Stimulated activated CD8-positive, alpha-beta memory T cell treated with anti-CD3 and anti-CD28 coated beads, Interleukin-15, amount 100 ng/mL, for 24 hours (primary cell): Measurements from ENCODE around the gene RHBG.
"Not testable (repeated sequence)": the region's sequence is repeated elsewhere in the genome, so short reads cannot be mapped to it uniquely, and the experiment has no call there.

Experiments used
- DNase-seq: peaks from one replicate; pipeline ENCODE4 v3.0.0-alpha.2; 2020; ENCODE audit warnings: low read depth

RHBG gene

GRCh38 chr1:156360534-156360933 lies 8.5 kb upstream of the RHBG start:
- no peak for DNase-seq

DNA sequence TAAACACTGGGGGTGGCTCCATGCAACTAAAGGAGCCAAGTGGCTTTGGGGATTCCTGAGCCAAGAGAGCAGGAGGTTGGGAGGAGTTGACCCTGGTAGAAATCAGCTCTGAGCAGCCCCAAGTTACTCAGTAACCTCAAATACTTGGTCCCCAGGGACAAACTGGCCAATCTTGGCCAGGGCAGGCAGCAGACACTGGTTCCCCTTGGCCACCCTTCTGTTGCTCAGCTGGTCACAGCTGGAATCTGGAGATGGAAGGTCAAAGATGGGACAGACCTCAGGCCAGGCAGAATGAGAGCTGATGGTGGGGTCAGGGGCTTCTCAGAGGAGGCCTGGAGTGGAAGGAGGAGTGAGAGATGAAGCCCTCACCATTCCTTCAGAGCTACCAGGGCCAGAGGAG lies 3.3 kb upstream of the RHBG start:
- DNase-seq = no peak

GRCh38 chr1:156366378-156367166 lies 2.4 kb upstream of the RHBG start:
- no peak for DNase-seq

GRCh38 chr1:156367383-156368156 lies 1.4 kb upstream of the RHBG start:
- DNase-seq = no peak

DNA sequence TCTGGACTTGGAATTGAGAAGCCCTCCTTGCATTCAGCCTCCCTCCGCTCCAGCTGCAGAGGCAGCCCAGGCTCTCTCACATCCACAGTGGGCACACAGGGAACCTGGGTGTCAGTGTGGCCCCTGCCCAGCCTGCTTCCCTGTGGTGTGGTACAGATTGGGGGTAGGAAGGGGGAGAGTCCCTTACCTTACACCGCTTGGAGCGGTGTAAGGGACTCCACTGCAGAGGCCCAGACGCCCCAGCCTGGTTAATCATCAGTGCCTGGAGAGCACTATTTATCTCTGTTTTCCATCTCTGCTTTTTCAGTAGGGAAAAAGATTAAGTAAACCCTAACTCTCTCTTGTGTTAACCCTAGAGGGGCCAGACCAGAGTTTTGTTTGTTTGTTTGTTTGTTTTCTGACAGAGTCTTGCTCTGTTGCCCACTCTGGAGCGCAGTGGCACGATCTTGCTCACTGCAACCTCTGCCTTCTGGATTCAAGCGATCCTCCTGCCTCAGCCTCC lies 803 bp upstream of the RHBG start:
- DNase-seq = no peak

- not testable (repeated sequence) for DNase-seq
Measured at GRCh38 chr1:156369685-156370286, 775 bp downstream of the RHBG start.

DNA sequence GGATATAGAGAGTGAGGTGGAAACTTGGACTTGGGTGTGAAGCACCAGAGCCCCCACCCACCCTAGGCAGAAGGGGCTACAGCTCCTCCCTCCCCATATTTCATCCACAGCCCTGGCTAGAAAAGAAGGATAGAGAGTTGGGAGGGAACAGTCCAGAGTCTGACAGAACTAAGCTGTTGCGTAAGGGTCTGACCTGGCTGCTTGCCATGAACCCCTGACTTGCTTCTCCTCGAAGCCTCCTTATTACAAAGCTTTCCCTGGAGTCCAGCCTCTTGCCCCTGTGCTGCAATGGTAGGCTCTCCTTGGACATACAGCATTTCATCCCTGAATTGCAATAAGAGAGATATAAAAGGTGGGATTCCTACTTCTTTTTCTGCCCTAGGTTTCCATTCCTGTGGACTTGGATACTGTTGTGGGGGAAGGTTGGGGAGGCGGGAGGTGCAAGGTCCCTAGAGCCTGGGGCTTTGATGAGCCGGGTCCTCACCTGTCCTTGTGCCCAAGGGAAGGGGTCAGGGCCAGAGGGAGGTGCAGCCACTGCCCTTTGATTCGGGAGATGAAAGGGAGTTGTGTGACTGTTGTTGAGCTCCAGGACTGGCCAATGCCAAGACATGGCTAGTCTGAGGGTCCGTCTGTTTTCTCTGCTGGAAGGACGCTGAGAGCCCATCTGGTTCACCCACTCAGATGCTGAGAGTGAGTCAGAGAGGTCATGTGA lies 2.7 kb downstream of the RHBG start:
- no peak for DNase-seq

DNA sequence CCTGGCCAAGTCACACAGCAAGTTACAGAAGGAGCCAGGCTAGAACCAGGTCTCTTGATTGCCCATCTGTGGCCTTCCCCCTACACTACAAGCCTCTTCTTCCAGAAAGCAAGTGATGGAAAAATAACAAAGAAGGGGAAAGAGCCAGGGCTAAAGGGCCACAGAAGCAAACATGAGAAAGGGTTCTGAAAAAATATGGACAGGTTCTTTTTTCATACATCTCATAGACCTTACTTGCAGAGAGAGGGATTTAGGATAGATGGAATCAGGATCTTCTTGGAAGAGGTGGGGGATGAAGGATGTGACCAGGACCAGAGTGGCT lies 3.2 kb downstream of the RHBG start:
- DNase-seq = no peak

GRCh38 chr1:156372876-156373275 lies 3.9 kb downstream of the RHBG start:
- DNase-seq = no peak

DNA sequence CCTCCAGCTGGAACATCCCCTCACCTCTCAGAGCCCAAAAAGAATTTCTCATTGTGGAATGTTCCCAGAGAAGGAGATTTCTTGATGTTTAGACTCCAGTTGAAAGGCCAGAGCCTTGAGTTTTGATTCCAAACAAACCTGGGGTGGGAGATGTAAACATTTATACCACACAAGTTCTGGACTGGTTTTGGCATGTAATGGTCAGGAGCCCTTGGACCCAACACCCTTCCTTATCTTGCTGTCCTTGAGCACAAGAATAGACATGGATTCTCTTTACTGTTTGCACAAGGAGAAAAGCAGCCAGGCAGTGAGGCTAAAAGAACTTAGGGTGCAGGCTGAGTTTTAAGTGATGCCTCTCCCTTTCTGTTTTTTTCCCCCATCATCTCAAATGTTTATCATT lies 4.5 kb downstream of the RHBG start:
- DNase-seq = no peak

DNA sequence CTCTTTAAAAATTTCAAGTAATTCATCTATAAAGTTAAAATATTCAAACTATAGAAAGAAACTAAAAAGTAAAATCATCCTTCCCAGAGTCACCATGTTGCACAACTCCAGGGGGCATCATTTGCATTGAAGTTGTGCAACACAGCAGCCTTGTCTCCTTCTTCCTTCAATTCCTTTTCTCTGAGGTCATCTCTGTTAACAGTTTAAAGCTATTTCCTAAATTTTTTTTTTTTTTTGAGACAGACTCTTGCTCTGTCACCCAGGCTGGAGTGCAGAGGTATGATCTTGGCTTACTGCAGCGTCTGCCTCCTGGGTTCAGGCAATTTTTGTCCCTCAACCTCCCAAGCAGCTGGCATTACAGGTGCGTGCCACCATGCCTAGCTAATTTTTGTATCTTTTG lies 7.1 kb downstream of the RHBG start:
- no peak for DNase-seq

GRCh38 chr1:156376958-156377919 lies 8.2 kb downstream of the RHBG start:
- DNase-seq = no peak

DNA sequence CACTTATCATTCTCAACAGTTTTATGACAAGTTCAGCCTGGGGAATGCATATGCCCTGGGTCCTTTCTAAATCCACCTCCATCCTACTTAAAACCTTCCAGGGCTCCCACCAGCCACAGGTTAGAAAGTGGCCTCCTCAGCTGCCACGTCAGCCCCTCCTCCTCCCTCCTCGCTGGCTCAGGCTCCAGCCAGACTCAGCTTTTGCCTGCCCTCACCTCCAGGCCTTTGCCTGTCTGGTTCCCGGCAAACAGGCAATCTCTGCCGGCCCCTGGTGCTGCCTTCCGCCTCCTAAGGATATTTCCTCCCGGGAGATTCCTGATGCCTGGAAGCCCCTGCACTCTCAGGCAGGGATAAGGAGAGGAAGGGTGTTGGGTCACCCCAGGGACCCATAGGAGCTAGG lies 9.5 kb downstream of the RHBG start:
- DNase-seq = no peak

DNA sequence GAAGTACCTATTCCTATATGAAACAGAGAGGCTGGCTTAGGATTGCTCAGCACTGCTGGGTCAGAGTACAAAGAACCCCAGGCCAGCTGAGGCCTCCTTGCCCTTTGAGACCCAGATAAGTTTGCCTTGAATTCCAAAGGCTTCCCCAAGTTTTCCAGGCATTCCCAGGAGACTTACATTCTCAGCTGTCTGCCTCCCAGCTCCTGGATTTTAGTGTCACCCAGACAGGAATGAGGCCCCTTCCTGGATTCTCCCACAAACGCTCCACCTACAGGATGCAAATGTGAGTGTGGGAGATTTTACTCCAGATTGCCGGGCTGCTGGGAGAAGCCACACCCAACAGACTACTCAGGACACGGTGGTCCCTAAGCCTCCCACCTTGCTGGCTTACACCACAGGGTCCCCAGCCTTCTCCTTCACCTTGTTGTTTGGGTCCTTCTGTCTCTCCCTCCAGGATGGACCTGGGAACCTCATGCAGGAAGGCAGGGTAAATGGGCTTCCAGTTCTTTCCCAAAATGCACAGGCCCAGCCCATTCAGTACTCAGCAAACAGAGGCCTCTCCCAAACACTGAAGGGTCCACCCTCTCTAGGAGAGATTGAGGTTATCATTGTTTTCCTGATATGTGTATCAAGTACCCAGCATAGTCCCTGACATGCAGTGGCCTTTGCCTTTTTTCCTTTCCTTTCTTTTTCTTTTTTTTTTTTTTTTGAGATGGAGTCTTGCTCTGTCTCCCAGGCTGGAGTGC lies 10.6 kb downstream of the RHBG start:
- DNase-seq = no peak

DNA sequence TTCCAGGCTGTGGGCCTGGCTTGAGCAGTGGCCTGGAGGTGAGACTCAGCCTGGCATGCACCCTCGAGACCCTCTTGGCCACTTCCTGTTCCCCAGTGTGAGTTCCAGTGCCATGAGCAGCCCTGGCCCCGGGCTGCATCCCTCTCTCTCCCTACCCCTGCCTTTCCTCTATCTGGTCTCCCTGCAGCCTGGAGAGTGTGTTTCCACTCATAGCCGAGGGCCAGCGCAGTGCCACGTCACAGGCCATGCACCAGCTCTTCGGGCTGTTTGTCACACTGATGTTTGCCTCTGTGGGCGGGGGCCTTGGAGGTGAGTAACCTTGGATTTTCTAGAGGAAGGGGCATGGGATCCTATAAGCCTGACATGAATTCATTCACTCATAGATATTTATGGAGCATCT lies 13.6 kb downstream of the RHBG start:
- DNase-seq = no peak

DNA sequence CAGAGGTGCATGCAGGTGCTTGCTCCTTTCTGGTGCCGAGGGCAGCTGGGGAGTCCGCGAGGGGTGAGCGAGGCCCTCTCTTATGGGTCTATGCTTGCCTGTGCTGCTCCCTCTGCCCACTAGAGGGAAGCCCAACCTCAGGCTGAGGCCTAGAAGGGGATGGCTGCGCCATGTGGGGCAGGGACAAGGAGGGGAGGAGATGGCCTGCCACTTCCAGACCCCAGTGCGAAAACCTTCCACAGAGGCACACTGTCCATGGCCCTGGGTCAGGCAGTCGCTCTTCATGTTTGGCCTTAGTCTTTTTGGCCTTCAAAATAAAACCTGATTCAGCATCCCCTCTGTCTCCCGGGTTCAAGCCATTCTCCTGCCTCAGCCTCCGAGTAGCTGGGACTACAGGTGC lies 14.0 kb downstream of the RHBG start:
- DNase-seq = peak; percentile 21

GRCh38 chr1:156384007-156384406 lies 15.0 kb downstream of the RHBG start:
- DNase-seq = no peak

GRCh38 chr1:156384658-156385057 lies 15.6 kb downstream of the RHBG start:
- DNase-seq = no peak

- peak; percentile 62 for DNase-seq
Measured at GRCh38 chr1:156385534-156386031, 16.6 kb downstream of the RHBG start.

DNA sequence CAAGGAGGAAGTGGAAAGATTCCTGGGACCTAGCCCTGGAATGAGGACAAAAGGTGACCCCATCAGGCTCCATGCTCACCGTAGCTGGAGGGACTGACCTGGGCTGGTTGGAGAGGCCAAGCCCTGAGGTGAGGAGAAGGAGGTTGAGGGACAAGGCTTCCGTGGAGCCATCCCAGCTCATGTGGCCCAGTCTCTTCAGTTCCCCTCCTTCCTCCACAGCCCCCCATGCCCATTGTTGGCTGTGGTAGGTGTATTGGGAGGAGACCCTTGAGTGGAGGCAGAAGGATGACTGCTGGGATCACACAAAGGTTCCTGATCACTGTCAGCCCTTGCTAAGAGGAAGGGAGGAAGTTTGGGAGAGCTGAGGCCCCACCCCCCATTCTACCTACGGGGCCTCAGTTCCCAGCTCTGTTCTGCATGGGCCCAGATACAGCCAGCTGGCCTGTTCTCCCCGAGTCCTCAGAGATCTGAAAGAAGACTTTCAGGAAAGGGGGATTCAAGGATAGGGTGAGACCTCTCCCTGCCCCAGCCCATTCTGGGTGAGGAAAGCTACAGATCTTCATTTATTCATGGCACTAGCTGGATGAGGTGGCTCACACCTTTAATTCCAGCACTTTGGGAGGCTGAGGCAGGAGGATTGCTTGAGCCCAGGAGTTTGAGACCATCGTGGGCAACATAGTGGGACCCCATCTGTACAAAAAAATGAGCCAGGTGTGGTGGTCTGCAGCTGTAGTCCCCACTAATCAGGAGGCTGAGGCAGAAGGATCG lies 17.3 kb downstream of the RHBG start:
- no peak for DNase-seq
